Fibroblast of skin of right quadriceps (primary cell): ENCODE data around the gene HELZ.

Experiments used
- DNase-seq: peaks from one replicate; pipeline ENCODE4 v3.0.0-alpha.2; 2013

Gene HELZ

GRCh38 chr17:67021196-67021595, 223.8 kb downstream of the HELZ start:
- no peak for DNase-seq
